ENCODE data around the gene CACNA2D3.

GRCh38 chr3:54955496-54955895 lies 833.1 kb downstream of the CACNA2D3 start:
- no peak for TF ChIP-seq CTCF (IDR thresholded peaks at IDR 0.05)
- no peak for TF ChIP-seq ELK1 (IDR thresholded peaks at IDR 0.05; ENCODE audit: low read depth, low read length)

Data from A549 (cell line).